Measurements from ENCODE around the gene PRIMA1.

Gene PRIMA1

GRCh38 chr14:93752980-93753561 is 35.2 kb downstream of the PRIMA1 start:
- no peak for DNase-seq

GRCh38 chr14:93751946-93752655 is 36.2 kb downstream of the PRIMA1 start:
- DNase-seq, result no peak

GRCh38 chr14:93749076-93749420 is 39.2 kb downstream of the PRIMA1 start:
- no peak for DNase-seq

- DNase-seq, result no peak
Observed at GRCh38 chr14:93748208-93749075, 39.8 kb downstream of the PRIMA1 start.

- DNase-seq, result no peak
Observed at GRCh38 chr14:93747560-93747959, 40.7 kb downstream of the PRIMA1 start.

- DNase-seq, result no peak
Observed at GRCh38 chr14:93747102-93747501, 41.2 kb downstream of the PRIMA1 start.

- no peak for DNase-seq
Observed at GRCh38 chr14:93745603-93746273, 42.5 kb downstream of the PRIMA1 start.

- DNase-seq, result no peak
Observed at GRCh38 chr14:93744876-93745275, 43.4 kb downstream of the PRIMA1 start.

- DNase-seq, result no peak
Observed at GRCh38 chr14:93744176-93744575, 44.1 kb downstream of the PRIMA1 start.

- DNase-seq, result no peak
Observed at GRCh38 chr14:93743270-93744060, 44.8 kb downstream of the PRIMA1 start.

GRCh38 chr14:93742761-93743160 is 45.5 kb downstream of the PRIMA1 start:
- DNase-seq, result no peak

- no peak for DNase-seq
Observed at GRCh38 chr14:93741556-93742230, 46.6 kb downstream of the PRIMA1 start.

- no peak for DNase-seq
Observed at GRCh38 chr14:93737634-93738033, 50.7 kb downstream of the PRIMA1 start.

GRCh38 chr14:93736378-93737014 is 51.8 kb downstream of the PRIMA1 start:
- DNase-seq, result no peak

- DNase-seq, result no peak
Observed at GRCh38 chr14:93735206-93735605, 53.1 kb downstream of the PRIMA1 start.

- DNase-seq, result no peak
Observed at GRCh38 chr14:93734086-93734822, 54.0 kb downstream of the PRIMA1 start.

GRCh38 chr14:93733631-93734030 is 54.7 kb downstream of the PRIMA1 start:
- no peak for DNase-seq

GRCh38 chr14:93733231-93733630 is 55.1 kb downstream of the PRIMA1 start:
- no peak for DNase-seq

- DNase-seq, result no peak
Observed at GRCh38 chr14:93732524-93732923, 55.8 kb downstream of the PRIMA1 start.

GRCh38 chr14:93731753-93732152 is 56.5 kb downstream of the PRIMA1 start:
- DNase-seq, result no peak

GRCh38 chr14:93729993-93730392 is 58.3 kb downstream of the PRIMA1 start:
- no peak for DNase-seq

All from activated CD4-positive, CD25-positive, alpha-beta regulatory T cell (primary cell).